ENCODE data around the gene EFCAB11.

EFCAB11 gene

GRCh38 chr14:89855961-89856656 lies 98.4 kb downstream of the EFCAB11 start:
- Histone ChIP-seq H3K27ac (replicated peaks) (no peak overlapping the region), H3K27me3 (ENCODE audit: insufficient read depth, poor library complexity, severe bottlenecking) (no peaks in the 10 kb centered on the region), H3K4me3 (replicated peaks; ENCODE audit: insufficient read depth, low read length) (no peak overlapping the region)
- no peak for TF ChIP-seq REST (IDR thresholded peaks at IDR 0.05; ENCODE audit: insufficient replicate concordance, low read depth)
- no peak for TF ChIP-seq CTCF (IDR thresholded peaks at IDR 0.05; ENCODE audit: insufficient read depth, low read length)
- no peak for TF ChIP-seq GABPA (IDR thresholded peaks at IDR 0.05; ENCODE audit: low read depth)
- TF ChIP-seq POLR2AphosphoS5 (IDR thresholded peaks at IDR 0.05; ENCODE audit: low read depth), result no peak
- no peak for TF ChIP-seq SPI1 (IDR thresholded peaks at IDR 0.05; ENCODE audit: borderline replicate concordance, low read depth)
- no peak for DNase-seq (ENCODE audit: low read depth in 1 of 2, low spot score in 1 of 2)

- DNase-seq (ENCODE audit: low read depth in 1 of 2, low spot score in 1 of 2), result no peak
- Histone ChIP-seq H3K27me3 (ENCODE audit: insufficient read depth, poor library complexity, severe bottlenecking) (no peaks in the 10 kb centered on the region), H3K4me3 (replicated peaks; ENCODE audit: insufficient read depth, low read length) (no peak overlapping the region), H3K27ac (replicated peaks) (no peak overlapping the region)
- TF ChIP-seq REST (IDR thresholded peaks at IDR 0.05; ENCODE audit: insufficient replicate concordance, low read depth) (no peak), SPI1 (IDR thresholded peaks at IDR 0.05; ENCODE audit: borderline replicate concordance, low read depth) (no peak), POLR2AphosphoS5 (IDR thresholded peaks at IDR 0.05; ENCODE audit: low read depth) (no peak), GABPA (IDR thresholded peaks at IDR 0.05; ENCODE audit: low read depth) (no peak), CTCF (IDR thresholded peaks at IDR 0.05; ENCODE audit: insufficient read depth, low read length) (no peak)
Observed at GRCh38 chr14:89853936-89854693, 100.4 kb downstream of the EFCAB11 start.

- Histone ChIP-seq H3K27me3 (ENCODE audit: insufficient read depth, poor library complexity, severe bottlenecking) (no peaks in the 10 kb centered on the region), H3K27ac (replicated peaks) (no peak overlapping the region), H3K4me3 (replicated peaks; ENCODE audit: insufficient read depth, low read length) (no peak overlapping the region)
- TF ChIP-seq POLR2AphosphoS5 (IDR thresholded peaks at IDR 0.05; ENCODE audit: low read depth), result no peak
- no peak for TF ChIP-seq SPI1 (IDR thresholded peaks at IDR 0.05; ENCODE audit: borderline replicate concordance, low read depth)
- TF ChIP-seq CTCF (IDR thresholded peaks at IDR 0.05; ENCODE audit: insufficient read depth, low read length), result no peak
- TF ChIP-seq GABPA (IDR thresholded peaks at IDR 0.05; ENCODE audit: low read depth), result no peak
- TF ChIP-seq REST (IDR thresholded peaks at IDR 0.05; ENCODE audit: insufficient replicate concordance, low read depth), result no peak
- no peak for DNase-seq (ENCODE audit: low read depth in 1 of 2, low spot score in 1 of 2)
Observed at GRCh38 chr14:89851106-89851505, 103.4 kb downstream of the EFCAB11 start.
